NCI-H1694 (cell line): Measurements from ENCODE around the gene VPS37B.

Experiments used
- DNase-seq: peaks from one replicate; lab custom pipeline; 2025; lab: John Stamatoyannopoulos, UW

Gene VPS37B

DNA sequence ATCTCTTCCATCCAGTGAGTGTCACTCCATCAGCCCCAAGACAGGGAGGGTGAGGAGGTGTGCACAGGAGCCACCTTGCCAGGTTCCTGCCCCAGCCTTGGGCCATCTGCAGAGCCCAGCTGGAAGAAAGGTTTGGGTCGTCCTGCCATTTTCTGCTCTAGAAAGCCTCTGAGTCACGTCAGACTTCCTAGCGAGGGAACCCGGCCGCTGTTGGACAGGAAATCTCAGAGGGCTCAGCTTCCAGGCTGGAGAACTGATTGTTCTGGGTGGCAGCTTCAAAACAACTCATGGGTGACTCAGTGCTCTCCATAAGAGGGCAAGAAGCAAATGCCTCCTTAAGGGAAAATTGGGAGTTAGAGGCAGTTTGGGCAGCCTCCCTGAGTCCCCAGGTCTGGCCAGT, 44.1 kb downstream of the VPS37B start:
- no peak for DNase-seq

DNA sequence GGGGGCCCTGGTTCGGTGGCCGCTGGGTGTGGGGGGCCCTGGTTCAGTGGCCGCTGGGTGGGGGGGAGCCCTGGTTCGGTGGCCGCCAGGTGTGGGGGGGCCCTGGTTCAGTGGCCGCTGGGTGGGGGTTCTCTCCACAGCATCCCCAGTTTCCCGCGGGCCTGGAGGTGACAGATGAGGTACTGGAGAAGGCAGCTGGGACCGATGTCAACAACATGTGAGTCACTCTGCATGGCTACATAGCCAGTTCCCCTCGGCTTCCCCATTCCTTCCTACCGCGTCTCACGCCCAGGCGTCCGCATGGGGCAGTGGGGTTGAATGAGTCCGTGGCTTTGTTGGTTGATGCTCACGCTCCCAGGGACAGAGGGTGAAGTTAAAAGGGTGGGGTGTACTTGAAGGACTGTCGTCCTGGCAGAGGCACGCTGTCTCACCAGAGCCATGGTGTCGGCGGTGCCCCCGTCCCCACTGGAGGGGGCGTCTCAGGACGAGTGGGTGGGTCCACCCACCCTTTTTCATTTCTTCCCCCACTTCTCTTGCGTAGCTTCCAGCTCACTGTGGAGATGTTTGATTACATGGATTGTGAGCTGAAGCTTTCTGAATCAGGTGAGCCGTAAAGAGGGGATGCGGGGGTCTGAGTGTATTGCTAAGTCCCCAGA, 45.1 kb downstream of the VPS37B start:
- DNase-seq = no peak

DNA sequence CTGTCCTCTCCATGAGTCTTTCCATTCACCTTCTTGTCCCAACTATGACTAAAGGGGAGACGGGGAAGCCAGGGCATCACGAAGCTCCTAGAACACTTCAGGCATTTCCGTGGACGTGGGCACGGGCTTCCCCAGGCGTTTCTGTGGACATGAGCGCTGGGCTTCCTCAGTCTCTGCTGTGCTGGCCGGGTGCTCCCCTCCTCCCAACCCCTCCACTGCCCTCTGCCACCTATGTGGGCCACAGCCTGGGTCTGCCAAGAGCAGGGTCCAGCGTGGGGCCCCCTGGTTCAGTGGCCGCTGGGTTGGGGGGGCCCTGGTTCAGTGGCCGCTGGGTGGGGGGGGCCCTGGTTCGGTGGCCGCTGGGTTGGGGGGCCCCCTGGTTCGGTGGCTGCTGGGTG, 45.9 kb downstream of the VPS37B start:
- no peak for DNase-seq

DNA sequence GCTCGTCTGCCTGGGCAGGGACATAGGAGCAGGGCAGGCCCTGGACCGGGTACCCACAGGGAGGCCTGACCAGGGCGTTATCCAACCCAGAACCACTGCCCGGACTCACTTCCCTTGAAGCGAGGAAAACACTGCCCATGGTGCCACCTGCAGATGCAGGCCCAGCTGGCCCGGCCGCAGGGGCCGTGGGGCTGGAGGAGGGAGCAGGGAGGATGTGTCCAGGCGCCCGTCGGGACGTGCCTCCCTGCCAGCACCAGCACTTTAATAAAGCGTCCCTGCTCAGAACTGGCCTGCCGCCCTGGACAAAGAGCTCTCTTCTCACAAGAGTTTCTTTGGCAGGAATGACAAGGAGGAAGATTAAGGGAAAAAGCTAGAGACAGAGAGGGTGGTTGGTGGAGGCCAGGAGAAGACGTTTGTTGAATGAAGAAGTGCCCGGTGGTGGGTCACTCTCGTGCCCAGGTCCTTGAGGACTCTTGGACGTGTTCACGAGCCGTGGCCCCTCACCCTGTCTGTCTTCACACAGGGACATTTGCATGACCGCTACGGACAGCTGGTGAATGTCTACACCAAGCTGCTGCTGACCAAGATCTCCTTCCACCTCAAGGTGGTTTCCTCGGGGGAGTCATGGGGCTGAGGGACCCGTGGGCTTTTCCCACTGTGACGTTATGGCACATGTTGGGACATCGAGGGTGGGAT, 46.4 kb downstream of the VPS37B start:
- DNase-seq = no peak

DNA sequence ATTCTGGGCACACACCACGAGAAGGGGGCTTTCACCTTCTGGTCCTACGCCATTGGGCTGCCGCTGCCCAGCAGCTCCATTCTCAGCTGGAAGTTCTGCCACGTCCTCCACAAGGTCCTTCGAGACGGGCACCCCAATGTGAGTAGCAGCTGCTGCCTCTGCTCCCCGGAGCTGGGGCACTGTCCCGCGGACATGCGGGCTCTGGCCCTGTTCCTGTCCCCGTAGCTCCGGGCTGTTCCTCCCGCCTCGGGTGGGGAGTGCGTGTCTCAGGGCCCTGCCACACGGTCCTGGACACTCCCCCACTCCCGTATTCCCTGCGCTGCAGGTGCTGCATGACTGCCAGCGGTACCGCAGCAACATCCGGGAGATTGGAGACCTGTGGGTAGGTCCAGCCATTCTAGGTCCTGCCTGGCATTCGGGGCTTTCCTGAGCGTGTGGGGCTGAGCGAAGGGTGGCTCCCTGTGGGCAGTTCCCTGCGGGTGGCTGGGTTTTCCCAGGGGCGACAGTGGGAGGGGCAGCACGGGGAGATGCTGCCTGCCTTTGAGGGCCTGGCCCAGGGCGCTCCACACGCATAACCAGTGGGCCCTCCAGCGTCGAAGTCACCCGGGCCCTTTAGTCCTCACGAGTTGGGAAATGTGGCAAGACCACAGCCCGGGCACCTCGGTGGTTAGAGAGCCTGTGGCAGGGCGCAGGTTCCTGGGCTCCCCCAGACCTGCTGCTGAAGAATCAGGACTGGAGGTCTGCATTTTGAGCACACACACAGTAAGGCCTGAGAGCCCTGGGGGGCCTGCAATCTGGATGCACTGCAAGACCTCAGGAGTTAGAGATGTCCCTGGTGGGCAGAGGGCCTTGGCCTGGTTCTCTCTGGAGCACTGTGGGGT, 47.2 kb downstream of the VPS37B start:
- no peak for DNase-seq

DNA sequence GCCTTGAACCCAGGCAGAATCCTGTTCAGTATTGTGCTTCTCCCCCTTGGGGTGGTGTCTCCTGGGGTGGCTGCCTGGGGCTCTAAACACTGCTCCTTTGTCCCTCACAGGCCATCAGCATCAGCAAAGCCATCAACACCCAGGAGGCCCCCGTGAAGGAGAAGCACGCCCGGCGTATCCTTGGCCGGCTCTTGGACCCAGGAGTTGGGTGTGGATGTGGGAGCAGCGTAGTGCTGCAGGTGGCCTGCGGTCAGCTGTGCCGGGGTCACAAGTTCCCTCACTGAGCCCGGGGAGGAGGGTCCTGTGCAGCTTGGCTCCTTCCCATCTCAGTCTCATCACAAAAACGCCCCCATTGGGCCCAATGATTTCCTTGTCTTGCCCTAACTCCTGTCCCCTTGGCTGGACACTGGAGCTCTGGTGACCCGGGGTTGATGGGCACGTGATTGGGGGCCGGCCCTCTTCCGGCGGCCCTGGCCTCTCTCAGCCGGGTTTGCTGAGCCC, 48.0 kb downstream of the VPS37B start:
- no peak for DNase-seq

DNA sequence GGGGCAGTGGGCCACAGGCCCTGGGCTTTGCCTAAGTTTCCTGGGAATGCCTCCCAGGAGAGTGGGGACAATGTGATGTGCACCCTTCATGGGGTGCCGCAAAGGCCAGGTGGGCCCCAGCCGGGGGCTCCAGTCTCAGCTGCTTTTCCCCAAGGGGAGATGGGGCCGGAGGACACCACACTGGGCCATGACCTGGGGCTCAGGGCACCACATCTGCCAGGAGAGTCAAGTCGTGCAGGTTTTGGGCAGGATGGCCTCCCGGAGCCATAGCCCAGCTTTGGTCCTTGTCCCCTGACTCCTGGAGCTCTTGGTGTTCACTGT, 48.4 kb downstream of the VPS37B start:
- DNase-seq = no peak

DNA sequence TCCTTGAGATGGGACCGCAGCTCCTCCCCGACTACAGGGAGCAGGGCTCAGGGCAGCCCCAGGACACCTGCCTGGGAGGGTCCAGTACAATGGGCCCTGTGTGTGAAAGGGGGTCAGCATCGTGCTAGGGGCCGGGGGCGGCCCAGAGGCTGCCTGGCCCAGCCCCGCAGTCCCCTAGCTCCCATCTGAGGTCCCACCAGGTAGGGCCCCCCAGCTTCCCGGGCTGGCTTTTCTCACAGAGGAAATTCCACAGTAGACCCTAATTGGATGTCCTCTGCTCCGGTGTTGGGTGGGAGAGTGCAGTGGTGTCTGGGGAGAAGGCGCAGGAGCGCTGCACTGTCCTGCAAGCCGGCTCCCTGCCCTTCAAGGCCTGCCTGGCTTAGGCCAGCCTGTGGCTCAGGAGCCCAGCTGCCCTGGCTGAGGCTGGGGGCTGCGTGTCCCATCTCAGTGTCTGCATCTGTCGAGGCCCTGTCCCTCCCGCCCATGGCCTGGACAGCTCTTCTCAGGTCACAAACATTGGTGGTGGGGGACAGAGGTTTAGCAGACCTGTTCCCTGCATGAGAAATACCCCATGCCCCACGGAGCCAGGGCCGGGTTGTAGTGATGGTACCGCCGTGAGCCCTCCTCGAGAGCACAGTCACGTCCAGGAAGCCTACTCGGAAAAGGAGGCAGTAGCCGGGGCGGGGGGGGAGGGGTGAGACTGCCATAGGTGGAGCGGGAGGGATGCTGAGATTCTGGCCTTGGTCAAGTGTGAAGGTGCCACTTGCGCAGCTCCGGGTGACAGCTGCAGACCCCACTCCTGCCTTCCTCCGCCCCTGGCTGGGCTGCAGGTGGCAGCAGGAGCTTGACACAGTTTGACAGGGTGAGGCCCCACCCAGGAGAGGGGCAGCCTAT, 49.1 kb downstream of the VPS37B start:
- no peak for DNase-seq

DNA sequence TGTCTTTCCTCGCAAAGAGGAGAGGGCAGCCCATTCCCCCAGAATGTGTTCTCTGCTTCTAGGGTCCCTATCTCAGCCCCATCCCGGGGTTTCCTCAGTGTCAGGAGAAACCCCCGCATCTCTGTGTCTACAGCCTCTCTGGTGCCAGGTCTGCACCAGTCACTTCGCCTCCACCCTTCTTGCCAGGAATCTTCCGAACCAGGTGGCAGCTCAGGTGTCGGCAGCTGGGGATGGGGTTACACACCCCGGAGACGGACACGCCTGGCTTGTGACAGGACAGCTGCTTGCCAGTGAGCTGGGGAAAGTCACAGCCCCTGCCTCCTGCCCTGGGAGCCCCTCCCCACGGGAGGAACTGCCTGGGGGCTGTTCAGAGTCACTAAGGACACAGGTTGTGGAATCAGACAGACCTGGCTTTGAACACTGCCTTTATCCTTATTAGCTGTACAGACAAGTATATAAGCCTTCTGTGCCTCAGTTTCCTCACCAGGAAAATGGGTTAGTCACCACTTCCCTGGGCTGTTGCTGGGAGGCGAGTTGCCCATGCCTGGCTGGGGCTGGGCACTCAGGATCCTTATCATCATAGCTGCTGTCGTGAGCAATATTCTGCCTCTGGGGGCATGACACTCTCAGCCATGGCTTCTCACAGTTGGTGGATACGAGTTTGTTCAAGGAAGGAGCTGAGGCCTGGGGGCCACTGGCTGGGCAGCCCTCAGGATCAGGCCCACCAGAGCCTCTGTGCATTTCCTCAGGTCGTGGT, 49.9 kb downstream of the VPS37B start:
- DNase-seq = no peak

DNA sequence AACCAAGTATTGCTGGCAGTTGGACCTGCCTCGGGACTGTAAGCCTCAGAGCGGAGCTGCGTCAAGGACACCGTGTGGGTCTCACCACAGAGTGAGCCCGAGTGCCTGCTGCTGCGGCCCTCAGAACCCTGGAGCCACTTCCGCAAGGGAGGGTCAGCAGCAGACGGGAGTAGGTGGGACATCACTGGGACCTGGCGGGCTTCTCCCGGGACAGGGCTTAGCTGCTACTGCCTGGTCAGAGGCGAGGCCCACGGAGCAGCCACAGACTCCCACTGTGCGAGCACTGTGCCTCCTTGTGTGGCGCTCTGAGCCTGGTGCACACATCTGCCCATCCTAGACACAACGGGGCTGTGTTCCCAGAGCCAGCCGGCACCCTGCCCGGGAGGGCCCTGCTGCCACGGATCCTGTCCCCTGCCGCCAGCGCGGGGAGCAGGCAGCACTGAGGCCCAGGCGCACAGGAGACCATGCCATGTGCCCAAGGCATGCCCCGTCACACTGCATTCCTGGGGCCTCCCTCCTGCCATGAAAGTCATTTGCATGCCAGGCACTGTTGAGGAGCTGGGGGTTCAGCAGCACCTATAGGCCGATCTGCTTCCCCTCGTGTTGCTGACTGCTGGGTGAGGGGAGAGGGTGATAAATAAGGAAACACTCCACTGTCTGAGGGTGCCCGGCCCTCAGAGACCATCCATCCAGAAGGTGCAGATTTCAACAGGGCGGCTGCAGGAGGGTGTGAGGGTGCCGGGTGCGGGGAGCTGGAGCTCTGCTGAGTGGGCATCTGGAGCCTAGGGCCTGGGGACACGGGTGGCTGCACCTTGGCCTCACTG, 50.7 kb downstream of the VPS37B start:
- DNase-seq = no peak

DNA sequence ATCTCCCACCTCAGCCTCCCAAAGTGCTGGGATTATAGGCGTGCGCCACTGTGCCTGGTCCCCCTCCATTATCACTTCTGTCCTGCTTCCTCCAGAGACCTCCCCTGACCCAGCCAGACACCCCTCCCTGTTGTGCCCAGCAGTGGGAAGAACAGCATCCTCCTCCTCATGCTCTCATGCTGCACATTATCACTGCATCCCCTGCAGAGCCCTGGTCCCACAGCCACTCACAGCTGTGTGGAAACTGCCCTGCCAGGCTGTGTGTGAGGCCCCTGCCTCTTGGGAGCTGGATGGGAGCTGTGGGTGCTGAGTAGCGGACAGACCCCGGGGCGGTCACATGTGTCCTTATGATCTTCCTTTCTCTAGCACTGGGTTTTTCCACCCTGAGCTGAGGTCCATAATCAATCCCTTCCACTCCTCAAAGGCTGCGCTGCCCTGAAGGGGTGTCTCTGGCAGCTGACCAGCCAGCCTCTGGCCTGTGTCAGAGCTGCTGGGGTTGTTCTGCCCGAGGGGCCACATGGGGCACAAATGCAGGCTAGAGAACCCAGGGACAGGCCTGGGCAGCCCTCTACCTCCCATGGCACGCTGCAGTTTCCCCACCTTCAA, 51.5 kb downstream of the VPS37B start:
- DNase-seq = no peak

DNA sequence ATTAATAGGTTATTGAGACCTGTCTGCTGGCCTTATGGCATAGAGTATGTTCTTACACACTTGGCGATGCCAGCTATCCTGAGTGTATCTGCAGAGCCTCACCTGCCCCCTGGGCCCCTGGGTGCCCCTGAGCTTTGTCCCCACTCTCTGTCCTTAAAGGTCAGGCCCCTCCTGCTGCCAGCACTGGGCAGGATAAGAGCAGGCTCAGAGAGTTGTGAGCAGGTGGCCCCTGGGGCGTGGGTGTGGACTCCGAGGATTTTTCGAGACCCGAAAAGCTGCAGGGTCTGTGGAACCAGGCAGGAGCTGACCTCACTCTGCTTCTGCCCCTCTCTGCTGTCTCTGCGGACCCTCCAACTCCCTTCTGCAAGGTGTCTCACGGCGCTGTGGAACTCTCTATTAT, 52.5 kb downstream of the VPS37B start:
- no peak for DNase-seq

DNA sequence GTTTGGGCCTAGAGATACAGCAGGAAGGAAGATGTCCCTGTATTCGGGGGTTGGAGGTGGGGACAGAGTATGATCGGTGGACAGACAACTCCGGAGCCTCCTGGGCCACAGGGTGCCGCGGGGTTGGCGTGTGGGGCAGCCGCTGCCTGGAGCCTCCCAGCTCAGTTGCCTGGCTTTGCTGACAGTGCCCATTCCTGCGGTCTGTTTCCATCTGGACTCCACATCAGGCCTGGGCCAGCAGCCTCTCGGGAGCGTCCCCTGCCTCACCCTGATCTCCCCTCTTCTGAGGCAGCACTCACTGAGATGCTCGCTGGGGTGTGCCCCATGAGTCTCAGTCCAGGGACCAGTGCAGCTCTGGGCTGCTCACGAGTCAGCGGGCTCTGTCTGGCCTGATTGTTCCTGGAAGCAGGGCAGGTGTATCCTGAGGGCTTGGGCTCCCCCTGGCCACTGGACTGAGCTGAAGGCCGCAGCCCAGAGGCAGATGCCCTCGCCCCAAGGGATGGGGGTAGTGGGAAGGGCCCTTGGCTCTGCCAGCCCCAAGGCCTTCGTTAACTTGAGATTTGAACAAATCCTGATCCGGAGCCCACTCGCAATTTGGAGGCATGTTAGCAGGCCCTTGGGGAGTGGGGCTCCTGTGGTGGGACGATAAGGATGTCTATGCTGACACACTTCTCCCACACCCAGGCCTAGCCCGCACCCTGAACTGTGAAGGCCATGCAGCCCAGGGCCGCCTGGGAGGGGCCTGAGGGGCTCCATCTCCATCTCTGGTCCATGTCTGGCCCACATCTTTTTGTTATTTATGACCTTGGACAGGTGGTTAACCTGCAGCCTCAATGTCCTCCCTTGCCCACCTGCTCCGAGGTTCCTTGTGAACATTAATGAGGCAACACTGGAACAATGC, 53.2 kb downstream of the VPS37B start:
- no peak for DNase-seq

DNA sequence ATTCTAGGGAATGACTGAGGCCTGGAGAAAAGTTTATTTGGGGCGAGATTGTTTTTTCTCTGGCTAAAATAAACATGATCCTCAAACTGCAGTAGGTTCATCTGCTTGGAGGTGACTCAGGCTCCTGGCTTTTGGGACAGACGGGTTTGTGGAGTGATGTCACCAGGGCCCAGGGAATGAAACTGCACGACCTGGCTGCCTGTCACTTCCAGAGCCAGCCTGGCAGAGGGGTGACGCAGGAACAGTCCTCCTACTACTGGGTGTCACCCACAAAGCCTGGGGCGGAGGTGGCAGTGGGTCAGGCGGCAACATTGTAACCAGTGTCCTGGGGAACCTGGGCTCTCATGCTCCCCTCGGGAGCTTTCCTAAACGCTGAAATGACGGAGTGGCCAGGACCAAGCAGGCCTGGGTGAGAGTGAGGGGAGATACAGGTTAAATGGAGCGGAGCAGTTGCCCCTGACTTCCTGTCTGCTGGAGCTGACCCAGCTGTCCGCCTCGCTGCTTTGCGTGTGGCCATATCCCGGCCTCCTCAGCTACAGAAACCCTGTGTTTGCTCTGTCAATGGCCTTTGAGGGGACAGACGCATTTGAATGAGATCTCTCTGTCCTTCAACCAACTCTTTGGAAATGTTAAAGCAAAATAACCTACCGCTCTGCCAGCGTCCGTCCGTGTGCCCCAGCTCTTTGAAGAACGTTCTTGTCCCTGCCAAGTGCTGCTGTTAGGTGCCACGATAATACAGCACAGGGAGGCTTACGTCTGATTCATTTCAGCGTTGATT, 54.2 kb downstream of the VPS37B start:
- no peak for DNase-seq

DNA sequence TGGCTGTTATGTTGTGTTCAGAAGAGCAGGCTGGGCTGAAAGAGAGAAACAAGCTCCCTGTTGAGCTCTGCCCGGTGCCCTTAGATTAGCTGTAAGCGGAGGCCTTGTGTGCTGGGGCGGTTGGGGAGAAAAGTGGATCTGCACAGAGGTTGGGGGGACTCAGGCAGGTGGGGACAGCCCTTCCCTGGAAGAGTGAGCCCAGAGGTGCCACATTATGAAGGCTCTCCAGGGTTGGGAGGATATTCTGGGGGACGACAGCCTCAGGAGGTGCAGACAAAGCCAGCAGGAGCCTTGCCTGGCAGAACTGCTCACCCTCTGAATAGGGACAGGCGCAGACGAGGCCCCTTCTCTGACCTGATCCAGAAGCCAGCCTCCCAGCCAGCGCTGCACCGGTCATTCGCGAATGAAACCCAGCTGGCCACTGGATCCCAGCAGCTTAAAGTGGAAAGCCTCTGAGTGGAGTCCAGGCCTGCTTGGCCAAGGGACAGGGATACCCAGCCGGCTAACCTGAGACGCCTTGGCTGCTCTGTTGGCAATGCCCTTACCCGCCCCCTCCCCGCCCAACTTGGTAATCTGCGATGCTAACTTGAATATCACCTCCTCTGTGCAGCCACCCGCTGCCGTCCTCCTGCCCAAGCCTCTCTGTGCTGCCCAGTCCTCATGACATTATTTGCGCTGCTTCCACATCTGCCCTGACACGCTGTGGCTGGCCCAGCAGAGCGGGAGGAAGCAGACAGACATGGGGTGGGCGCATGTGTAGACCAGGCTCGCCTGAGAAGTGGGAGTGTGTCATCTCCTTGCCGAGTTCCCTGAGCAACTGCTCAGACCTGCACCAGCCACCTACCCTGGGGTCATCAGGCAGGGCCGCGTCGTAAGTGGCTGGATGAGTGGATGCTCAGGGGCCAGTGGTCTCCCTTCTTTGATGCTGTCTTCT, 55.1 kb downstream of the VPS37B start:
- no peak for DNase-seq

DNA sequence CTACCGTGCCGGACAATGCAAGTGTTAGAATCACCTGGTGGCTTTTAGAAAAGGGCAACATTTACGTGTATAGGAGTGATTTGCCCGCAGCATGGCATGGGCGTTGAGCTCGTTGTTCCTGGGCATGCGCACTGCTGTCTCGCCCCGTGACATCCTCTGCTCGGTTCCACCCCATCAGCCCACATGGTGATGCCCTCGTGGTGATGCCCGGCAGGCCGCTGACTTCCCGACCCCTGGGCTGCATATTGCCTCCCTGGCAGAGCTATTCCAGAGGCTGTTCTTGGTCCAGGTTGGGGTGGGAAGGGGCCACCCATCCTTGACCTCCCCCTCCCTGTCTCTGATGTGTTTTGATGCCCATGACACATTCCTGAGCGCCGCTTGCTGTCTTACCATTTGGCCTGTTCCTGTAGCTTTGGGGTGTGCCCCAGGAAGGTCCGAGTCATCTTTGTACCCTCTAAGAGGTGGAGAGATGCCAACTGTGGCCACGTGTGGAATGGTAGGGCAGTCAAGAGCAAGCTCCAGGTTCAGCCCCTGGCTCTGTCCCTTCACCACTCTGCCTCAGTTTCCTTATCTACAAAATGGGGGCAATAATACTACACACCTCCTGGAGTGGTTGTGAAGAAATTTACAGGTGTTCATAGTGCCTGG, 55.9 kb downstream of the VPS37B start:
- no peak for DNase-seq
